ENCODE measurements around the gene KRTAP19-4. TPM values are rescaled to one million over a fixed set of nuclear protein-coding genes. Genes with fewer than 3 reads are reported as not detected.
"Not testable (repeated sequence)": the region's sequence is repeated elsewhere in the genome, so short reads cannot be mapped to it uniquely, and the experiment has no call there.

Gene KRTAP19-4, protein sequence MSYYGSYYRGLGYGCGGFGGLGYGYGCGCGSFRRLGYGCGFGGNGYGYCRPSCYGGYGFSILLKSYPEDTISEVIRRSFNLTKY
- total RNA-seq = not detected

DNA sequence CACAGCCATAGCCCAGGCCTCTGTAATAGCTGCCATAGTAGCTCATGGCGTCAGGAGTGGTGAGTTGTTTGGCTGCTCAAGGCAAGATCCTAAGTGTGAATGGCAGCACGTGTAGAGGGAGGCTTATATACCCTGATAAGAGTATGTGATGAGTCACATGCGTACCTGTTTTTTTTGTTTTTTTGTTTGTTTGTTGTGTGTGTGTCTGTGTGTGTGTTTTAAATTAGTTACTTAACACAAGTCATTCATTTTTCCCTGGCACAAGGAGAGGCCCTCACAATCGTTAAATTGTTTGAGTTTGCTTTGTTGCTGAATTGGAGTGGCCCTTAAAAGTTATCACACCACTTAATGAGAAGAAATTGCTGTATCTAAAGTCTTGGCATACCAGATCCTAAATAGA is at the start of gene KRTAP19-4:
Gene KRTAP19-4, minus strand, starts transcription at position 101 of the 400 bp plus-strand sequence. Its CDS starts 55 bp downstream, at position 46.
- H3K4me1 Mint-ChIP-seq (ENCODE audit: low read depth) = no peaks in the 10 kb centered on the region

DNA sequence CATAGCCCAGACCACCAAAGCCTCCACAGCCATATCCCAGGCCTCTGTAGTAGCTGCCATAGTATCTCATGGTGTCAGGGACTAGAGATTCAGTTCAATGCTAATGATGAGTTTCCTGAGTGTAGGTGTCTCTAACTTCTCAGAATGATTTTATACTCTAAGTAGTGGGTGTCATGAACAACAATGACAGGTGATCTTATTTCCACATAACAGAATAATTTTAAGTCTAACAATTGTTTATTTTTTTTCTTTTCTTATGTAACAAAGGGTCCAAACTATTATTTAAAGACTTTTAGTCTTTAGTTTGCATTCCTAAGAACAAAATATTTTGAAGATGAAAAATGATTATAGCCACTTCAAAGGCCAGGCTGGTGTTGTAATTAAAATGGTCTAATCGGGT is 44.8 kb upstream of the KRTAP19-4 start, which contains the start of gene KRTAP19-6:
Gene KRTAP19-6, minus strand, starts transcription at position 101 of the 400 bp plus-strand sequence. Its CDS starts 31 bp downstream, at position 70.
- Mint-ChIP-seq H3K4me1 (ENCODE audit: low read depth) (no peaks in the 10 kb centered on the region), H3K4me3 (no peak within 1 kb of the TSS), H3K9me3 (peaks cover 2 to 6% of the 10 kb centered on the region in 2 donors), H3K27me3 (ENCODE audit: low read depth) (no peaks in the 10 kb centered on the region), H3K36me3 (ENCODE audit: insufficient read depth in 2 of 2) (peaks cover 0 to 1% of the 10 kb centered on the region in 2 donors), H3K27ac (no peak within 1 kb of the TSS)
- ATAC-seq (replicated peaks in 1 of 2) (no peak), DNase-seq (no peak)

More for the DNA sequence above, at the start of gene KRTAP19-4:
- no peak within 1 kb of the TSS for H3K27ac Mint-ChIP-seq
- H3K9me3 Mint-ChIP-seq = no peaks in the 10 kb centered on the region
- H3K27me3 Mint-ChIP-seq (ENCODE audit: low read depth) = no peaks in the 10 kb centered on the region
- no peak within 1 kb of the TSS for H3K4me3 Mint-ChIP-seq
- ATAC-seq (replicated peaks in 1 of 2) (no peak), DNase-seq (no peak)
- no peaks in the 10 kb centered on the region for H3K36me3 Mint-ChIP-seq (ENCODE audit: insufficient read depth in 2 of 2)

DNA sequence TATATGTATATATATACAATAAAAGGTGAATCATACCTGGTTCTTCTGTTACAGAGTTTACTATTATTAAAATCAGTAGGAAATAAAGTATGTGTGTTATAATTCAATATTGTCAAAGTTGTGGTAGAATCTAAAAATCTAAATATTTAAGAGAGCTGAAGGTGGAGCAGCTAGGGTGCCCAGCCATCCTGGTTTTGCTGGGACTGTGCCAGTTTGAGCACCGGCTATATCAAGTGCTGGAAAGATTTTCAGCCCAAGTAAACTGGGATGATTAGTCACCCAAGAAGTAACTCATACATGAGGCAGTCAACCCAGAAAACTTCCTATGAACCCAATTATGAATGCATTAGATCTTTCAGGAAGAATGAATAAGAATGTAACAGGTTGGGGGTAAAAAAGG is 21.9 kb upstream of the KRTAP19-4 start:
- H3K9me3 Mint-ChIP-seq = peaks cover 0 to 5% of the 10 kb centered on the region in 2 donors
- no peaks in the 10 kb centered on the region for H3K36me3 Mint-ChIP-seq (ENCODE audit: insufficient read depth in 2 of 2)
- H3K4me3 Mint-ChIP-seq = no peak overlapping the region
- ATAC-seq (replicated peaks in 1 of 2) (no peak), DNase-seq (no peak)
- H3K27me3 Mint-ChIP-seq (ENCODE audit: low read depth) = no peaks in the 10 kb centered on the region
- no peak overlapping the region for H3K27ac Mint-ChIP-seq
- H3K4me1 Mint-ChIP-seq (ENCODE audit: low read depth) = no peaks in the 10 kb centered on the region

DNA sequence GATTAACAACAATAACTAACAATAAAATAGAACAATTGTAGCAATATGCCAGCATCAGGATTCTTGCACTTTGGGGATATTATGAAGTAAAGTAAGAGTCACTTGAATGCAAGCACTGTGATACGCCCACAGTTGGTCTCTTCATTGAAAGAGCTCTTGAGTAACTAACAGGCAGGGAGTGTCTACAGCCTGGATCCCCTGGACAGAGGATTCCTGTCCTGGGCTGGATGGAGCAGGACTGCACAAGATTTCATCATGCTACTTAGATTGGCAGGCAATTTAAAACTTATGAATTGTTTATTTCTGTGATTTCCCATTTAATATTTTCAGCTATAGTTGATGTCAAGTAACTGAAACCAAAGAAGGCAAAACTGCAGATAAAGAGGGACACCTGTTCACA is 18.7 kb upstream of the KRTAP19-4 start:
- Mint-ChIP-seq H3K4me1 (ENCODE audit: low read depth) (no peaks in the 10 kb centered on the region), H3K4me3 (no peak overlapping the region), H3K36me3 (ENCODE audit: insufficient read depth in 2 of 2) (no peaks in the 10 kb centered on the region), H3K27ac (no peak overlapping the region), H3K9me3 (peaks cover 0 to 3% of the 10 kb centered on the region in 2 donors), H3K27me3 (ENCODE audit: low read depth) (no peaks in the 10 kb centered on the region)
- ATAC-seq (replicated peaks in 1 of 2) (no peak), DNase-seq (no peak)

DNA sequence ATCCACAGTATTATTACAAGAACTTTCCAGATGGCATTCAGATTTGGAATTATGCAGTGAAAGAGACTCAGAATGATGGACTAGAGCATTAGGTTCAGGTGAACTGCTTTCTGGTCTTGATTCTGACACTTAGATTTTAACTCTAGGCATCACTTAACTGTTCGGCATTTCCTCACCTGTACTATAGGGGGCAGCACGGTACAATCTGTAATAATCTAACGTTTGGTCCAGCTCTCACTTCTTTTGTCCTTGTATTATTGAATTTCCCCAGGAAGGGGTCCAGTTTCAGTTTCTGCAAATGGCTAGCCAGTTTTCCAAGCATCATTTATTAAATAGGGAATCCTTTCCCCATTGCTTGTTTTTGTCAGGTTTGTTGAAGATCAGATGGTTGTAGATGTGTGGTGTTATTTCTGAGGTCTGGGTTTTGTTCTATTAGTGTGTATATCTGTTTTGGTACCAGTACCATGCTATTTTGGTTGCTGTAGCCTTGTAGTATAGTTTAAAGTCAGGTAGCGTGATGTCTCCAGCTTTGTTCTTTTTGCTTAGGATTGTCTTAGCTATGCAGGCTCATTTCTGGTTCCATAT is 8.7 kb upstream of the KRTAP19-4 start:
- not testable (repeated sequence) for H3K27ac Mint-ChIP-seq; ATAC-seq (replicated peaks in 1 of 2); H3K36me3 Mint-ChIP-seq (ENCODE audit: insufficient read depth in 2 of 2); H3K4me1 Mint-ChIP-seq (ENCODE audit: low read depth); H3K4me3 Mint-ChIP-seq; H3K9me3 Mint-ChIP-seq
- peaks cover 11% of the 10 kb centered on the region for H3K27me3 Mint-ChIP-seq (ENCODE audit: low read depth)
- peak; percentile 1 to 13 for DNase-seq

DNA sequence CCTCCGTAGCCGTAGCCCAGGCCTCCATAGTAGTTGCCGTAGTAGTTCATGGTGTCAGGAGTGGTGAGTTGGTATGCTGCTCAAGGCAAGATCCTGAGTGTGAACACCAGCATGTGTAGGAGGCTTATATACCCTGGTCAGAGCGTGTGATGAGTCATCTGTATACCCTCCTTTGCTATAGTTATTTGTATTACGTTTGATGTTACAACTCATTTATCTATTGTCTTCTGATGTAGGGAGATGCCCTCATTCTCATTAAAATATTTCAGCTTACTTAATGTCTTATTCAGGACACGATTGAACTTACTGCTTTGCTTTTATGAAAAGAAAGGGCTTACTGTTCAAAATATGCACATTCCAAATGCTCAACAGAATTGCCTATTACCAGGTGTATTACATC is 5.1 kb upstream of the KRTAP19-4 start, which contains the start of gene KRTAP19-5:
Gene KRTAP19-5, minus strand, starts transcription at position 101 of the 400 bp plus-strand sequence. Its CDS starts 51 bp downstream, at position 50.
- no peaks in the 10 kb centered on the region for H3K9me3 Mint-ChIP-seq
- H3K4me1 Mint-ChIP-seq (ENCODE audit: low read depth) = no peaks in the 10 kb centered on the region
- DNase-seq (no peak), ATAC-seq (replicated peaks in 1 of 2) (no peak)
- no peak within 1 kb of the TSS for H3K4me3 Mint-ChIP-seq
- H3K36me3 Mint-ChIP-seq (ENCODE audit: insufficient read depth in 2 of 2) = no peaks in the 10 kb centered on the region
- H3K27me3 Mint-ChIP-seq (ENCODE audit: low read depth) = peaks cover 9% of the 10 kb centered on the region
- H3K27ac Mint-ChIP-seq = no peak within 1 kb of the TSS

DNA sequence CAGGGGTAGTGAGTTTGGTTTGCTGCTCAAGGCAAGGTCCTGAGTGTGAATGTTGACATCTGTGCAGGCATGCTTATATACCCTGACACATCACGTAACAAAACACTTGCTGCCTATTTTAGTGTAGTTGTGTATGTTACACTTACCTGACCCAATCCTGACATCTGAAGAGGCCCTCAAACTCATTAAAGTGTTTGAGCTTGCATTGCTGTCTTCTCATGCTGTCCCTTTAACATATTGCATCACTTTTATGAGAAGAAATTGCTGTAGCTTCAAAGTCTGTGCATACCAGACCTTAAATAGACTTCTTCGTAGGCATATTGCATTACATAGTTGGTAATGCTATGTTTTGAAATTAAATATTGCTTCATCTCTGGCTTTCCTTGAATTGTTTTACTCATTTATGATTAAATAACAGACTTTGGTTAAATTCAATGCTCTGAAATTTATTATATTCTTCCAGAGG is 5.0 kb downstream of the KRTAP19-4 start, which contains the start of gene KRTAP19-3:
Gene KRTAP19-3, minus strand, starts transcription at position 51 of the 466 bp plus-strand sequence. CDS start 56 bp downstream, outside the sequence.
- no peak within 1 kb of the TSS for H3K27ac Mint-ChIP-seq
- no peaks in the 10 kb centered on the region for H3K27me3 Mint-ChIP-seq (ENCODE audit: low read depth)
- H3K9me3 Mint-ChIP-seq = peaks cover 2 to 4% of the 10 kb centered on the region in 2 donors
- no peaks in the 10 kb centered on the region for H3K36me3 Mint-ChIP-seq (ENCODE audit: insufficient read depth in 2 of 2)
- no peak for ATAC-seq (replicated peaks in 1 of 2)
- DNase-seq = no peak
- H3K4me3 Mint-ChIP-seq = no peak within 1 kb of the TSS
- H3K4me1 Mint-ChIP-seq (ENCODE audit: low read depth) = no peaks in the 10 kb centered on the region

DNA sequence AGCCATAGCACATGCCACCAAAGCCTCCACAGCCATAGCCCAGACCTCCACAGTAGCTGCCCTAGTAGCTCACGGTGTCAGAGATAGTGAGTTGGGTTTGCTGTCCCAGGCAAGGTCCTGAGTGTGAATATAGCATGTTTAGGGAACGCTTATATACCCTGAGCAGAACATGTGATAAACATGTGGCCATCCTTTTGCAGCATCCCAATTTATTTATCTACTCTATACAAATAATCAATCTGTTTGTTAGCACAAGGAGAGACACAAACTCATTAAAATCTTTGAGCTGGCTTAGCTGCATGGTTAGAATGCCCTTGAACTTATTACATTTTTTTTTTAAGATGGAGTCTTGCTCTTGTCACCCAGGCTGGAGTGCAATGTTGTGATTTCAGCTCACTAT is 9.6 kb downstream of the KRTAP19-4 start, which contains the start of gene KRTAP19-2:
Gene KRTAP19-2, minus strand, starts transcription at position 101 of the 400 bp plus-strand sequence. Its CDS starts 88 bp downstream, at position 13.
- ATAC-seq (replicated peaks in 1 of 2) (no peak), DNase-seq (no peak)
- Mint-ChIP-seq H3K9me3 (peaks cover 5 to 8% of the 10 kb centered on the region in 2 donors), H3K4me1 (ENCODE audit: low read depth) (no peaks in the 10 kb centered on the region), H3K36me3 (ENCODE audit: insufficient read depth in 2 of 2) (no peaks in the 10 kb centered on the region), H3K27me3 (ENCODE audit: low read depth) (no peaks in the 10 kb centered on the region), H3K4me3 (no peak within 1 kb of the TSS), H3K27ac (no peak within 1 kb of the TSS)

DNA sequence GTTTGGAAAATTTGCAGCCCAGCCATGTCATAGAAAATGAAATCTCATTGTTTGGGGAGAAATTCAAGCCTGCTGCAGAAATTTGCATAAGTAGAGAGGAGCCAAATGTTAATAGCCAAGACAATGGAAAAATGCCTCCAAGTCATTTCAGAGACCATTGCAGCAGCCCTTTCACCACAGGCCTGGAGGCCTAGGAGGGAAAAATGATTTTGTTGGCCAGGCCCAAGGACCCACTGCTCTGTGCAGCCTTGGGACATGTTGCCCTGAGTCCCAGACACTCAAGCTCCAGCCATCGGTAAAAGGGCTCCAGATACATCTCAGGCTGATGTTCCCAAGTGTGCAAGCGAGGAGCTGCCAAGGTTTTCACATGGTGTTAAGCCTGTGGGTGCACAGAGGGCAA is 10.8 kb downstream of the KRTAP19-4 start:
- DNase-seq = no peak
- Mint-ChIP-seq H3K9me3 (peaks cover 5 to 8% of the 10 kb centered on the region in 2 donors), H3K27ac (no peak overlapping the region), H3K4me3 (no peak overlapping the region), H3K27me3 (ENCODE audit: low read depth) (no peaks in the 10 kb centered on the region), H3K36me3 (ENCODE audit: insufficient read depth in 2 of 2) (no peaks in the 10 kb centered on the region), H3K4me1 (ENCODE audit: low read depth) (no peaks in the 10 kb centered on the region)
- ATAC-seq (replicated peaks in 1 of 2) = no peak

DNA sequence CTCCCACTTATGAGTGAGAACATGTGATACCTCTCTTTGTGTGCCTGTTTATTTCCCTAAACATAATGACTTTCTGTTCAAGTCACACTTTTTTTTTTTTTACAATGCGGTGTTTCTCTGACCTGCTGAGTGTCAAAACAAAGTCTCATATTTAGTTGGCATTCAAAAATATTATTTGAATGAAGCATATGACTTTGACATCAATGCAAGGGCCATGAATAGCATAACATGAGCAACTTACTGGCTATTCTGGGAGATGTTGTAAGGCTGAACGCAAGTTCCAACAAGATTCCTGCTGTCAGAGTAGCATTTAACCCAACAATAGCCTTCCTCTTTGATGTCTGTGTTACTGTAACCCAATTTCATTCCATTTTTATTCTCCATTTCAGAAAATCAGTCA is 14.8 kb downstream of the KRTAP19-4 start:
- H3K4me3 Mint-ChIP-seq = no peak overlapping the region
- H3K9me3 Mint-ChIP-seq = peaks cover 4% of the 10 kb centered on the region in 2 donors
- H3K27ac Mint-ChIP-seq = no peak overlapping the region
- DNase-seq (no peak), ATAC-seq (replicated peaks in 1 of 2) (no peak)
- H3K27me3 Mint-ChIP-seq (ENCODE audit: low read depth) = no peaks in the 10 kb centered on the region
- no peaks in the 10 kb centered on the region for H3K4me1 Mint-ChIP-seq (ENCODE audit: low read depth)
- no peaks in the 10 kb centered on the region for H3K36me3 Mint-ChIP-seq (ENCODE audit: insufficient read depth in 2 of 2)

DNA sequence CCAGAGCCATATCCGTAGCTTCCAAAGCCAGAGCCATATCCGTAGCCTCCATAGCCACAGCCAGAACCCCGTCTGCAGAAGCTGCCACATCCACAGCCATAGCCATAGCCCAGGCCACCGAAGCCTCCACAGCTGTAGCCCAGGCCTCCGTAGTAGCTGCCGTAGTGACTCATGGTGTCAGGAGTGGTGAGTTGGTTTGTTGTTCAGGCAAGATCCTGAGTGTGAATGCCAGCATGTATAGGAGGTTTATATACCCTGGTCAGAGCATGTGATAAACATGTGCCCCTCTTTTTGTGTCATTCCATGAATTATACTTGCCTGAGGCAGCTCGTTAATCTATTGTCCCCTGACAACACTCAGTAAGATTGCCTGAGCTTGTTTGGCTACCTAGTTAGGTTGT is 16.8 kb downstream of the KRTAP19-4 start, which contains the start of gene KRTAP19-1:
Gene KRTAP19-1, minus strand, starts transcription at position 223 of the 400 bp plus-strand sequence. Its CDS starts 50 bp downstream, at position 173.
- Mint-ChIP-seq H3K9me3 (no peaks in the 10 kb centered on the region), H3K4me1 (ENCODE audit: low read depth) (no peaks in the 10 kb centered on the region), H3K27ac (no peak within 1 kb of the TSS), H3K27me3 (ENCODE audit: low read depth) (peaks cover 6% of the 10 kb centered on the region), H3K36me3 (ENCODE audit: insufficient read depth in 2 of 2) (no peaks in the 10 kb centered on the region), H3K4me3 (no peak within 1 kb of the TSS)
- no peak for DNase-seq
- no peak for ATAC-seq (replicated peaks in 1 of 2)

DNA sequence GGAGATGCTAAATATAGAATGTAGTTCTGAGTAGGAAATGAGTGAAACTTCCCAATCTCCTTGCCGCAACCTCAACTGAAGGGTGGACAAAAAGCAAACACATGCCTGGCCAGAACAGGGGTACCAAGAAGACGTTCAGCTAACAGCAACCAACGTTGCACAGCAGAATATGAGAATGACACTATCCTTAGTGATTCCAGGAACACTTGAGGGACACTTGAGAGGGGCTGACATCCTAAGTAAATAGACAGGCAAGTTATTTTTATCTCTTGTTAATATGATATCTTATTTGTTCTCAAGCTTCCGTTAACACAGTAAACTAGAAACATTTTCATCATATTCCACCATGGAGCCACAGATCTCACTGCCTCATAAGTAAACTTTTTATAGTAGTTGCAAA is 17.7 kb downstream of the KRTAP19-4 start:
- no peak overlapping the region for H3K4me3 Mint-ChIP-seq

DNA sequence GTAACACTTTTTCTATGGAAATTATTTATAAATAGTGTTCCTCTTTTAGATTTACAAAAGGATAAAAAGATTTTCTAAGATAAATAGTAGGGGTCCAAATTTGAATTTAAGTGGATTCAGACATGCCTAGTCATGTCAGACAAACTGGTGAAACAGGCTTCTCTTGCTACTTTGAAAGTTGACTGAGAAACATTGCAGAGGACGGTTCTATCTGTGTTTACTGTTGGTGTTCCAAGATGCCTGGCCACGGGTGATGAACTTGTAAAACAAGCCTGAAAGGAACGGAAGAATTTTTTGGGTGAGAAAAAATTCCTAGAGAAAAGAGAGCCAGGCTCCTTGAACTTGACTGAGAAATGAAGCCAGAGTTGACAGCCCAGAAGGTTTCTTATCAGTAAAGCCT is 19.0 kb downstream of the KRTAP19-4 start:
- Mint-ChIP-seq H3K9me3 (no peaks in the 10 kb centered on the region), H3K27ac (no peak overlapping the region), H3K36me3 (ENCODE audit: insufficient read depth in 2 of 2) (no peaks in the 10 kb centered on the region), H3K4me1 (ENCODE audit: low read depth) (no peaks in the 10 kb centered on the region), H3K4me3 (no peak overlapping the region), H3K27me3 (ENCODE audit: low read depth) (peaks cover 6% of the 10 kb centered on the region)
- ATAC-seq (replicated peaks in 1 of 2) = no peak
- no peak for DNase-seq

More for the DNA sequence above, 17.7 kb downstream of the KRTAP19-4 start:
- H3K27me3 Mint-ChIP-seq (ENCODE audit: low read depth) = peaks cover 6% of the 10 kb centered on the region
- no peak overlapping the region for H3K27ac Mint-ChIP-seq
- ATAC-seq (replicated peaks in 1 of 2) = no peak
- H3K4me1 Mint-ChIP-seq (ENCODE audit: low read depth) = no peaks in the 10 kb centered on the region
- H3K9me3 Mint-ChIP-seq = no peaks in the 10 kb centered on the region
- no peak for DNase-seq
- H3K36me3 Mint-ChIP-seq (ENCODE audit: insufficient read depth in 2 of 2) = no peaks in the 10 kb centered on the region
